GM19463 (cell line): ENCODE data around the gene BRWD1.
"Not testable (repeated sequence)": the region's sequence is repeated elsewhere in the genome, so short reads cannot be mapped to it uniquely, and the experiment has no call there.

Experiments
- ATAC-seq: cut with Tn5 transposase; IDR thresholded peaks from one replicate; pipeline ENCODE4 v1.9.1; 2021; ENCODE audit warnings: mild to moderate bottlenecking, moderate library complexity; ENCODE audit not compliant: unreplicated experiment

Gene BRWD1

GRCh38 chr21:39176271-39176709 lies 137.1 kb downstream of the BRWD1 start:
- ATAC-seq, result no peak

DNA sequence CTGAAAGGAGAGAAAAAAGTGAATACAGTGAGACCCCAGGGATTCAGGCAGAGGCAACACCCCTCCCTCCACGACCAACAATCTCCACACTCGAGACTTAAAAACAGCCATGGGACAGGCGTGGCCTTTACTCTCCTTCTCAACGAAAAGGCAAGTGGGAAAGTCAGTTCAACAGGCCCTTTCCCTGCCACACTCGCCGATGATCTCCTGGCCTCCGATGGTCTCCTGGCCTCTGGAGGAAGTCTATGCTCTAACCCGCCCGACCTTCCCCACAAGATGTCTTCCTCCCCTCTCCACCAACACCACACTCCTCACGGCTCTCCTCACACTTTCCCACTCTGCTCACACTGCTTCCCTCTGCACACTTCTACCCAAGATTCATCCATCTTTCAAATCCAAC lies 137.8 kb downstream of the BRWD1 start:
- ATAC-seq, result no peak

GRCh38 chr21:39175154-39175553 lies 138.3 kb downstream of the BRWD1 start:
- no peak for ATAC-seq

DNA sequence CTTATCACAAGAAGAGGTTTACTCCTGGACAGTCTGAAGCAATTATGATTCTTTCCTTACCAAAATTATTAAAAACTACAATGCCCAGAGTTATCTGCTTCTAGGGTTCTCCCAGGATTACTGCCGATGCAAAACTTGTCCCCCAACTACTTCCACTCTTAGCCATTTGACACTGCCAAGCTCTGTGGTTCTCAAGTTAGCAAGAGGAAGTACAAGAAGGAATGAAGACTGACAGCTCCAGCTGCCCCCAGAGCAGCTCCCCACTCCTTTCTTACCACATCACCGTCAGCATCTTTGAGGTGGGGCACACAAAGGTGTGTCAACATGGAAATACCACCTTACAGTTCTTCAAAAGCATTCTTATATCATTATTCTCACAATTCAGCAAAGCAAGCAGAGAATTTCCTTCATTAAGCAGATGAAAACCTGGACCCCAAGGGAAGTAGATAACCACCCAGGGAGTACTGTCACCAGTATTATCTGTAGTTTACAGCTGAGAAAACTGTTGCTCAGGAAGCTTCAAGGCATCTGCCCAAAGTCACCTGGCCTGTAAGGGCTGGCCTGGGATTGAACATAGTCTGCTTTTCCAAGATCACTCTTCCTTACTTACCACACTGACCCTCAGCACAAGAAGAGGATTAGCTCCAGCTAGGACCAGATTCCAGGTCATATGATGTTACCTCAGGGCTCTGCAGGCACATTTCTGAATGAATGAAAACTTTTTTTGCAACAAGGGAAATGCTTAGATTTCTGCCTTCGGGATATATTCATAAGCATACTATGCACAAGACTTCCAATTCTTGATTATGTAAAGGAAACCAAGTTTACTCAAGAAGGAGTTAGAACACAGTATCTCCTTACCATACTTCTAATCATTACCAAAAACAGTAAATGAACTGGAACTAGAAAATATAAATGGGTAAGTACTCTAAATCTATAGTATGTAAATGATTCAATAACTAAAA lies 139.4 kb downstream of the BRWD1 start:
- no peak for ATAC-seq

DNA sequence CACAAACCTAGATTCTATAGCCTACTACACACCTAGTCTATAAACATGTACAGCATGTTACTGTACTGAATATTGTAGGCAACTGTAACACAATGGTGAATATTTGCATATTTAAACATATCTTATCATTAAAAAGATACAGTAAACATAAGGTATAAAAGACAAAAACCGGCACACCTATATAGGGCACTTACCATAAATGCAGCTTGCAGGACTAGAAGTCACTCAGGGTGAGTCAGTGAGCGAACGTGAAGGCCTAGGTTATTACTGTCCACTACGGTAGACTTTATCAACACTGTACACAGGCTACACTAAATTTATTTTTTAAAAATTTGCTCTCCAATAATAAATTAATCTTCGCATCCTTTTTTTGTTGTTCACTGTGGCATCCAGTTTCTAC lies 143.5 kb downstream of the BRWD1 start:
- ATAC-seq, result no peak

DNA sequence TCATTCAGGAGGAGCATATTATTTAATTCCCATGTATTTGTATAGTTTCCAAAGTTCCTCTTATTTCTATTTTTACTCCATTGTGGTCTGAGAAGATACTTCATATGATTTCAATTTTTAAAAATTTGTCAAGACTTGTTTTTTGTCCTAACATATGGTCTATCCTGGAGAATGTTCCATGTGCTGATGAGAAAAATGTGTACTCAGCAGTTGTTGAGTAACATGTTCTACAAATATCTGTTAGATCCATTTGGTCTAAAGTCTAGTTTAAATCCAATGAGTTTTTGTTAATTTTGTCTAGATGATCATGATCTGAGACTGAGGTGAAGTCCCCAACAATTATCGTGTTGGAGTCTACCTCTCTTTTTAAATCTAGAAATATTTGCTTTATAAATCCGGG lies 144.6 kb downstream of the BRWD1 start:
- ATAC-seq, result no peak

- no peak for ATAC-seq
Observed at GRCh38 chr21:39164523-39164922, 148.9 kb downstream of the BRWD1 start.

GRCh38 chr21:39161064-39161463 lies 152.4 kb downstream of the BRWD1 start:
- ATAC-seq, result no peak

DNA sequence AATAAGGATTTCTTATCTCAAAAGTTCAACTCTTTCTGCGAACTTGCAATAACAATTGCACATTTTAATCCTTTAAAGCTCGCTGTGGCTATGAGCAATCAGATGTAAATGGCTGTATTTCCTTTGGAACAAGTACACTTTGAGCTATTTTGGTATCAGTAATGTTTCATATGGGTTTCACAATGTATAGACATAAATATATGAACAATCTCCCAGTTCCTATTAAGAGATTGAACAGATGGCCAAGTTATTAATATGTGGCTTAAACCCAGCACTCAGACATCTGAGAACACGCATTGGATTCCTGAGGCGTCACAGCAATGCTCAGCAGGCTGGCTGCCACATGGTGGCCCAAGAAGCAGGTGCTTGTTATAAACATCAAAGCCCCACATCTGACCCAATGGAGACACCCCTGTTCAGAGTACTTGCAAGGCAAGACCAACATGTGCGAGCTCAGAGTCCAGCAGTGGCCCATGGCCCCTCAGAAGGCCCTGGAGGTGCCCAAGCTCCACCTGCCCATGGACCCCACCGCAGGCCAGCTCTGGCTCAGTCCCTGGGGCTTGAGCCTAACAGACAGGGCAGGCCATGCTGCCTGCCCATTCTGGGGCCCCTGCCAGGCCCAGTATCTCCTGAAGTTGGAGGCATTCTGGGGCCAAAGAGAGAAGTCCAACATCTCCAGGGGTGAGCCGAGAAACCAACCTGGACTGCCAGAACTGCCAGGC lies 153.9 kb downstream of the BRWD1 start:
- ATAC-seq, result no peak

GRCh38 chr21:39157241-39157640 lies 156.2 kb downstream of the BRWD1 start:
- not testable (repeated sequence) for ATAC-seq

DNA sequence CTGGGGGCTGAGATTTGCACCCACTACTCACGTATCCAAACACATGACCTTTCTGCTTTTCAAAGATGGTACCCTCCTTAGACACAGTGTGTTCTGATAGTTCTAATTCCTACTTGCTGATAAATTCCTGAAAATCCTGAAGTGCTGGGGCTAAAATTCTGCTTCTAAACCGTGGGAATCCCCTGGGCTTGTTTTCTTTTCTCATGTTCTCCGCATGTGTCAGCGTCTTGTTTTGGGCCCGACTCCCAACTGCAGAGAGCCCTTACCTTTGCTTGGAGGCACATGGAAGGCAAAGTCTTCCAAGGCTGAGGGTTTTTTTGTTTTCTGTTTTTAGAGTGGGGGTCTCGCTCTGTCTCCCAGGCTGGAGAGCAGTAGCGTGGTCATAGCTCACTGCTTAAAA lies 157.4 kb downstream of the BRWD1 start:
- ATAC-seq, result no peak

- no peak for ATAC-seq
Observed at GRCh38 chr21:39155578-39155977, 157.9 kb downstream of the BRWD1 start.

GRCh38 chr21:39153842-39154241 lies 159.6 kb downstream of the BRWD1 start:
- ATAC-seq, result no peak

GRCh38 chr21:39153373-39153772 lies 160.1 kb downstream of the BRWD1 start:
- ATAC-seq, result no peak

- no peak for ATAC-seq
Observed at GRCh38 chr21:39152271-39152670, 161.2 kb downstream of the BRWD1 start.

- no peak for ATAC-seq
Observed at GRCh38 chr21:39150877-39151276, 162.6 kb downstream of the BRWD1 start.

GRCh38 chr21:39150316-39150715 lies 163.1 kb downstream of the BRWD1 start:
- no peak for ATAC-seq

DNA sequence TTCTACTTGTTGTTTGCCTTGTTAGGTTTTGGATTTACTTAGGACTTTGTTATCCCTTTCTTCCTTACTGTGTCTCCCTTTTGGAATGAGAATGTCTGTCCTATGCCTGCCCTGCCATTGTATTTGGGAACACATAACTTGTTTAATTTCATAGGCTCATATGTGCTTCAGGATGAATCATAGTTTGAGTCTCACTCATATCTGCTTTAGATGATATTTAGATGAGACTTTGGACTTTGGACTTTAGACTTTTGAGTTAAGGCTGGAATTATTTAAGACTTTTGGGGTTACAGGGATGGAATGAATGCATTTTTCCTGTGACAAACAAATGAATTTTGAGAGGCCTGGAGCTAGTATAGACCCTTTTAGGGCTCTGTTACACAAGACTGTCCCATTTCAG lies 163.6 kb downstream of the BRWD1 start:
- ATAC-seq, result no peak

- ATAC-seq, result no peak
Observed at GRCh38 chr21:39148975-39149374, 164.5 kb downstream of the BRWD1 start.

- ATAC-seq, result no peak
Observed at GRCh38 chr21:39144191-39144590, 169.2 kb downstream of the BRWD1 start.

GRCh38 chr21:39142972-39143371 lies 170.5 kb downstream of the BRWD1 start:
- no peak for ATAC-seq

DNA sequence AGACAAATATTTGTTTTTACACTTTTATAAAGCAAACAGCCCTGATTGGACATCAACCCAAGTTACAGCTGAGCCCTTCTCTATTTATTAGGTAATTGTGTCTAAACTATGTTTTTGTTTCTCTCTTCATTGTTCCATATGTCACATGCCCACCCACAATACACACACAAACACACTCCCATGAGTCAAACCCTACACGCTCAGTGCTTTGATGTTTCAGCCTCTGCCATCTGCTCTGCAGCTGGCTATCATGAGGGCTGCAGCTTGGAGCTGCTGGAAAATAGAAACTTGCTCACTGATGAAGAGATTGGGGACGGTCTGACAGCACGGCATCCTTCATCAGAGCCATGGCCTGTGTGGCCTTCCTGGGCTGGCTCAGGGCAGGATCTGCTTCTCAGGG lies 171.9 kb downstream of the BRWD1 start:
- ATAC-seq, result no peak
